H1 (cell line): Measurements from ENCODE around the gene DOCK11. TPM values are rescaled to one million over a fixed set of nuclear protein-coding genes. Genes with fewer than 3 reads are reported as not detected.

Source experiments
- CTCF ChIA-PET: fragments of 300-600 bp; sonication (Branson Sonifier 250); formaldehyde crosslinking; loops from one replicate; lab custom pipeline; 2021; ENCODE audit not compliant: partially characterized antibody; lab: Charles Lee
- POLR2A ChIA-PET: fragments of 300-600 bp; sonication (Branson Sonifier 250); formaldehyde crosslinking; loops from one replicate; lab custom pipeline; 2021; ENCODE audit warnings: inconsistent platforms; ENCODE audit not compliant: partially characterized antibody; lab: Charles Lee
- DNase-seq, 2 experiments: peaks; one replicate each; pipeline versions ENCODE4 v3.0.0 to v3.0.0-alpha.2; 2010 to 2022; ENCODE audit warnings: low spot score in 2 of 2, low read depth in 1 of 2, mixed read lengths in 1 of 2
- FAIRE-seq: peaks from 2 replicates; lab custom pipeline; 2011; peaks lifted over from hg19 to GRCh38; lab: Jason Lieb, UNC
- H2AFZ ChIP-seq: 2 replicates; pipeline ENCODE4 v1.8.1; 2012; ENCODE audit warnings: low read length, inconsistent platforms
- H2AK5ac ChIP-seq: 2 replicates; pipeline ENCODE4 v1.6.1; 2013; ENCODE audit warnings: low read depth, low read length
- H2BK120ac ChIP-seq: replicated peaks from 2 replicates; pipeline ENCODE3; 2013; ENCODE audit warnings: low read depth, low read length, inconsistent platforms
- H2BK12ac ChIP-seq: 2 replicates; pipeline ENCODE4 v1.6.1; 2013; ENCODE audit warnings: low read depth, low read length
- H2BK15ac ChIP-seq: 2 replicates; pipeline ENCODE4 v1.6.1; 2013; ENCODE audit warnings: low read length
- H2BK20ac ChIP-seq: 2 replicates; pipeline ENCODE4 v1.6.1; 2013; ENCODE audit warnings: low read length
- H2BK5ac ChIP-seq: 2 replicates; pipeline ENCODE4 v1.6.1; 2013; ENCODE audit warnings: low read depth, low read length
- H3K14ac ChIP-seq: 2 replicates; pipeline ENCODE4 v1.6.1; 2013; ENCODE audit warnings: inconsistent platforms; ENCODE audit not compliant: insufficient read length
- H3K18ac ChIP-seq: 2 replicates; pipeline ENCODE4 v1.6.1; 2013; ENCODE audit warnings: low read length; ENCODE audit errors: extremely low read depth
- H3K23ac ChIP-seq: 2 replicates; pipeline ENCODE4 v1.6.1; 2013; ENCODE audit warnings: inconsistent platforms; ENCODE audit not compliant: insufficient read length
- H3K23me2 ChIP-seq: 2 replicates; pipeline ENCODE4 v1.6.1; 2013; ENCODE audit warnings: low read depth, low read length
- H3K27ac ChIP-seq: 2 replicates; pipeline ENCODE4 v1.6.1; 2011; ENCODE audit warnings: low read depth, low read length, inconsistent platforms
- H3K27me3 ChIP-seq, 4 experiments: replicated peaks in 1 of 4; 1 replicate in 1 of 4; 2 replicates in 3 of 4; pipeline versions ENCODE4 v1.6.1 to v1.8.1; 2011 to 2013; ENCODE audit warnings: low read length in 3 of 4, mild to moderate bottlenecking in 3 of 4, inconsistent platforms in 2 of 4, mixed read lengths in 2 of 4, moderate library complexity in 1 of 4; ENCODE audit not compliant: control insufficient read depth in 3 of 4, insufficient read depth in 3 of 4; ENCODE audit errors: extremely low read depth in 1 of 4
- H3K36me3 ChIP-seq, 4 experiments: 2 replicates each; pipeline versions ENCODE4 v1.6.1 to v1.8.1; 2011 to 2013; ENCODE audit warnings: mild to moderate bottlenecking in 4 of 4, low read length in 3 of 4, moderate library complexity in 2 of 4, control low read depth in 1 of 4, inconsistent platforms in 1 of 4; ENCODE audit not compliant: insufficient read depth in 4 of 4, control insufficient read depth in 2 of 4
- H3K4ac ChIP-seq: replicated peaks from 2 replicates; pipeline ENCODE3; 2013; ENCODE audit warnings: low read length, low read depth, mixed read lengths, inconsistent platforms; ENCODE audit not compliant: insufficient read length
- H3K4me1 ChIP-seq, 4 experiments: replicated peaks in 1 of 4; 1 replicate in 1 of 4; 2 replicates in 3 of 4; pipeline versions ENCODE4 v1.6.1 to v1.8.1; 2011 to 2013; ENCODE audit warnings: low read length in 3 of 4, inconsistent platforms in 2 of 4, mixed read lengths in 1 of 4; ENCODE audit not compliant: insufficient read depth in 4 of 4, control insufficient read depth in 3 of 4
- H3K4me2 ChIP-seq, 2 experiments: 2 replicates each; pipeline versions ENCODE4 v1.6.1 to v1.8.1; 2011 to 2013; ENCODE audit warnings: low read depth in 2 of 2, low read length in 2 of 2, control low read depth in 1 of 2, inconsistent platforms in 1 of 2, mild to moderate bottlenecking in 1 of 2; ENCODE audit not compliant: insufficient read depth in 1 of 2
- H3K4me3 ChIP-seq, 4 experiments: fragments of 200-600, 300-600 bp in 1 of 4; sonication (generic), shearing (Covaris generic), sonication (Bioruptor Twin) in 1 of 4; 2 replicates each; pipeline versions ENCODE4 v1.5.1 to v1.8.1; 2011 to 2016; ENCODE audit warnings: low read length in 4 of 4, low read depth in 3 of 4, control low read depth in 2 of 4, inconsistent platforms in 2 of 4, mild to moderate bottlenecking in 2 of 4, mixed read lengths in 1 of 4, moderate library complexity in 1 of 4; ENCODE audit not compliant: insufficient read depth in 2 of 4; ENCODE audit errors: extremely low read depth in 1 of 4
- H3K56ac ChIP-seq: replicated peaks from 2 replicates; pipeline ENCODE3; 2013; ENCODE audit warnings: low read depth, mild to moderate bottlenecking, mixed read lengths, low read length, inconsistent platforms; ENCODE audit not compliant: insufficient read length
- H3K79me1 ChIP-seq: 2 replicates; pipeline ENCODE4 v1.6.1; 2013; ENCODE audit warnings: low read depth, low read length, control low read depth
- H3K79me2 ChIP-seq, 2 experiments: 2 replicates each; pipeline versions ENCODE4 v1.6.1 to v1.8.1; 2012 to 2013; ENCODE audit warnings: low read length in 2 of 2, mild to moderate bottlenecking in 2 of 2, inconsistent platforms in 1 of 2; ENCODE audit not compliant: insufficient read depth in 2 of 2, control insufficient read depth in 1 of 2
- H3K9ac ChIP-seq, 4 experiments: replicated peaks in 1 of 4; 1 replicate in 1 of 4; 2 replicates in 3 of 4; pipeline versions ENCODE4 v1.6.1 to v1.8.1; 2011 to 2013; ENCODE audit warnings: low read depth in 3 of 4, low read length in 3 of 4, control low read depth in 2 of 4, mild to moderate bottlenecking in 2 of 4, moderate library complexity in 2 of 4, inconsistent platforms in 1 of 4; ENCODE audit errors: extremely low read depth in 1 of 4
- H3K9me3 ChIP-seq, 2 experiments: 2 replicates each; pipeline versions ENCODE4 v1.6.1 to v1.8.1; 2012 to 2013; ENCODE audit warnings: mild to moderate bottlenecking in 2 of 2, moderate library complexity in 2 of 2, control low read depth in 1 of 2, inconsistent platforms in 1 of 2, low read depth in 1 of 2, low read length in 1 of 2, mixed read lengths in 1 of 2; ENCODE audit not compliant: insufficient read depth in 2 of 2
- H4K20me1 ChIP-seq, 2 experiments: replicated peaks in 1 of 2; 2 replicates each; pipeline versions ENCODE3 to v1.8.1; 2011 to 2013; ENCODE audit warnings: inconsistent platforms in 2 of 2, low read length in 2 of 2, mild to moderate bottlenecking in 1 of 2; ENCODE audit not compliant: insufficient read depth in 2 of 2, control insufficient read depth in 1 of 2
- H4K5ac ChIP-seq: 2 replicates; pipeline ENCODE4 v1.6.1; 2013; ENCODE audit warnings: low read length, low read depth, mixed read lengths, inconsistent platforms; ENCODE audit not compliant: insufficient read length
- H4K8ac ChIP-seq: 2 replicates; pipeline ENCODE4 v1.8.0; 2013; ENCODE audit warnings: mild to moderate bottlenecking, moderate library complexity, low read length, inconsistent platforms; ENCODE audit not compliant: insufficient read depth; ENCODE audit errors: extremely low read depth
- H4K91ac ChIP-seq: replicated peaks from 2 replicates; pipeline ENCODE3; 2013; ENCODE audit warnings: low read length, mixed read lengths, inconsistent platforms; ENCODE audit not compliant: insufficient read length
- BACH1 ChIP-seq: IDR thresholded peaks from 2 replicates; pipeline ENCODE4 v1.6.1; 2012; ENCODE audit warnings: low read length, improper control_type of control experiment
- BCL11A ChIP-seq, 2 experiments: IDR thresholded peaks; one replicate each; pipeline ENCODE4 v1.6.1; 2011; ENCODE audit warnings: low read depth in 2 of 2, low read length in 2 of 2, mild to moderate bottlenecking in 2 of 2
- CEBPB ChIP-seq: IDR thresholded peaks from 2 replicates; pipeline ENCODE4 v1.6.1; 2012; ENCODE audit warnings: low read depth, low read length
- EGR1 ChIP-seq: IDR thresholded peaks from 2 replicates; pipeline ENCODE4 v1.6.1; 2011; ENCODE audit warnings: low read depth, low read length, borderline replicate concordance
- GABPA ChIP-seq: IDR thresholded peaks from 2 replicates; pipeline ENCODE4 v1.6.1; 2011; ENCODE audit warnings: mild to moderate bottlenecking, low read length, moderate library complexity, borderline replicate concordance; ENCODE audit not compliant: insufficient read depth
- SAP30 ChIP-seq: fragments of 300-600 bp; sonication (generic); IDR thresholded peaks from 2 replicates; pipeline ENCODE4 v1.7.1; 2012; ENCODE audit warnings: low read length, moderate library complexity, mild to moderate bottlenecking, inconsistent platforms; ENCODE audit not compliant: insufficient read depth, insufficient replicate concordance
- SIRT6 ChIP-seq: IDR thresholded peaks from one replicate; pipeline ENCODE4 v1.7.1; 2012; ENCODE audit warnings: low read length, inconsistent platforms
- WGBS, 2 experiments: shearing (Covaris generic) in 1 of 2; methylation state at CpG; one replicate each; pipeline versions ENCODE4 v1.1.6 to v1.1.7; 2013 to 2015; ENCODE audit warnings: low lambda C conversion rate in 2 of 2, mixed read lengths in 2 of 2, inconsistent platforms in 1 of 2, low coverage in 1 of 2, missing lambda C conversion rate in 1 of 2; ENCODE audit not compliant: insufficient replicate concordance in 2 of 2, insufficient coverage in 1 of 2, insufficient read length in 1 of 2; ENCODE audit errors: extremely low coverage in 1 of 2, missing lambda C conversion rate in 1 of 2; 5-methylcytosine and 5-hydroxymethylcytosine counted together
- polyA plus RNA-seq, 7 experiments: library from polyadenylated mRNA; depleted of rRNA in 3 of 7; stranded (reverse) in 5 of 7; unstranded in 2 of 7; fragments of >200 nt in 5 of 7; fragments of 200-250 nt in 2 of 7; gene quantifications; 1 replicate in 5 of 7; 2 replicates in 1 of 7; 4 replicates in 1 of 7; pipeline versions ENCODE4 v1.2.1 to v1.2.3, GENCODE V29; 2011 to 2013; ENCODE audit warnings: missing spikeins in 2 of 7, mixed read lengths in 2 of 7
- total RNA-seq: library from RNA; stranded (reverse); fragmentation: NEBNext Ultra II Directional; extraction: Animal tissue kit (Norgen Biotek cat#: 25700); gene quantifications from 2 replicates; pipeline ENCODE4 v1.2.1, GENCODE V29; 2021
- TF ChIP-seq, protein P1 (sequence below): IDR thresholded peaks from 2 replicates; pipeline ENCODE4 v1.6.1; 2011; ENCODE audit warnings: low read depth, mild to moderate bottlenecking, low read length; ENCODE audit not compliant: insufficient read depth

The DOCK11 gene
- total and polyA plus RNA-seq, 2 of the 8 experiments (the other 6 are each of a cell fraction or from before 2014, with no cell fraction given), result 4.9 to 12.0 TPM

DNA sequence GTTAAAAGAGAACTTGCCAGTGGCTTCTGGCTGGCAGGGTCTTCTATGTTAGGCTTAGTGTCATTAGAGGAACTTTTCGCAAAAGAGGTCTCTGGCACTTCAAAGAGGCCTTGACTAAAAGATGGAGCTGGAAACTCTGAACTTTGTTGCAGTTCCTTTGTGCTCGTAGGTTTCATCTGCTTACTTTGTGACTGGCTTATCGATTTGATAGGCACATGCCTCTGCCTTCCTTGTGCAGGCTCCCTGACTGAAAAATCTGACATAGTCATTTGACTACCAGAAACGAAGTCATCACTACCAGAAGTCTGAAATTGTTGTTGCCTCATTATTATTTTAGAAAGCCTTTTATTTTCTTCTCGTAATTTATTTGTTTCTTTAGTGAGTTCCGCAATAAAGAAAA is 137.9 kb downstream of the DOCK11 start:
- Histone ChIP-seq H2BK120ac (no peak overlapping the region), H3K18ac (no peak overlapping the region), H2BK12ac (no peak overlapping the region), H3K4me3 (no peak overlapping the region), H3K4me2 (no peak overlapping the region), H3K79me2 (no peaks in the 10 kb centered on the region), H3K27ac (no peak overlapping the region), H2AFZ (no peak overlapping the region), H3K79me1 (no peaks in the 10 kb centered on the region), H3K9ac (no peak overlapping the region), H3K14ac (no peak overlapping the region), H3K27me3 (no peaks in the 10 kb centered on the region), H4K5ac (no peak overlapping the region), H4K20me1 (no peaks in the 10 kb centered on the region), H2BK20ac (no peak overlapping the region), H4K91ac (no peak overlapping the region), H3K36me3 (no peaks in the 10 kb centered on the region; a peak in 1 of 8 replicates), H2AK5ac (no peak overlapping the region), H3K23ac (no peak overlapping the region), H4K8ac (no peak overlapping the region), H3K4ac (no peak overlapping the region), H3K23me2 (no peaks in the 10 kb centered on the region), H3K56ac (no peak overlapping the region), H3K9me3 (no peaks in the 10 kb centered on the region), H3K4me1 (no peaks in the 10 kb centered on the region), H2BK15ac (no peak overlapping the region), H2BK5ac (no peak overlapping the region)
- ChIA-PET CTCF (interaction anchor here (1.3 kb wide), 1 partner anchor 72 kb away, joined by 3 read pairs; no protein-coding TSS in a partner anchor), POLR2A (no interaction called here)
- no peak for DNase-seq
- 97% methylated on average over 6 of the region's 6 CpGs; no CpG with 5 or more reads in 1 of the 2 experiments for WGBS, 2 experiments
- FAIRE-seq, result no peak
- TF ChIP-seq BACH1 (no peak), SAP30 (no peak), SIRT6 (no peak), EGR1 (no peak), BCL11A (IDR thresholded peaks at IDR 0.05; ENCODE audit: low read depth in 2 of 2, low read length in 2 of 2) (no peak), CEBPB (no peak), GABPA (no peak)
- TF ChIP-seq, protein P1, sequence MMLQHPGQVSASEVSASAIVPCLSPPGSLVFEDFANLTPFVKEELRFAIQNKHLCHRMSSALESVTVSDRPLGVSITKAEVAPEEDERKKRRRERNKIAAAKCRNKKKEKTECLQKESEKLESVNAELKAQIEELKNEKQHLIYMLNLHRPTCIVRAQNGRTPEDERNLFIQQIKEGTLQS, result no peak
